Endothelial cell (in vitro differentiated cells): ENCODE data around the gene MS4A4A. TPM values are rescaled to one million over a fixed set of nuclear protein-coding genes. Genes with fewer than 3 reads are reported as not detected.
A peak's percentile ranks its signal among the peaks of the same experiment; 100 is the strongest.

Source experiments
- DNase-seq: peaks from one replicate; pipeline ENCODE4 v3.0.0; 2021; ENCODE audit warnings: low spot score
- H3K27ac Mint-ChIP-seq: one replicate; pipeline ENCODE4 v1.8.0; 2021; ENCODE audit warnings: mixed read lengths, inconsistent platforms; ENCODE audit not compliant: unreplicated experiment
- H3K27me3 Mint-ChIP-seq: one replicate; pipeline ENCODE4 v1.8.0; 2021; ENCODE audit warnings: mild to moderate bottlenecking, moderate library complexity, mixed read lengths, inconsistent platforms; ENCODE audit not compliant: unreplicated experiment
- H3K36me3 Mint-ChIP-seq: one replicate; pipeline ENCODE4 v1.8.0; 2021; ENCODE audit warnings: mild to moderate bottlenecking, low read depth, mixed read lengths, inconsistent platforms; ENCODE audit not compliant: unreplicated experiment
- H3K4me1 Mint-ChIP-seq: one replicate; pipeline ENCODE4 v1.8.0; 2021; ENCODE audit warnings: mild to moderate bottlenecking, mixed read lengths, inconsistent platforms; ENCODE audit not compliant: unreplicated experiment
- H3K4me3 Mint-ChIP-seq: one replicate; pipeline ENCODE4 v1.8.0; 2021; ENCODE audit warnings: mild to moderate bottlenecking, mixed read lengths, inconsistent platforms; ENCODE audit not compliant: unreplicated experiment
- H3K9me3 Mint-ChIP-seq: one replicate; pipeline ENCODE4 v1.8.0; 2021; ENCODE audit warnings: mixed read lengths, inconsistent platforms; ENCODE audit not compliant: unreplicated experiment
- CTCF ChIP-seq: fragments of 200-600 bp; sonication (generic); IDR thresholded peaks from one replicate; pipeline ENCODE4 v1.5.0; 2021; ENCODE audit warnings: antibody characterized with exemption; ENCODE audit not compliant: unreplicated experiment
- total RNA-seq: library from RNA; stranded (reverse); fragmentation: NEBNext Ultra II Directional; extraction: Animal tissue kit (Norgen Biotek cat#: 25700); gene quantifications from one replicate; pipeline ENCODE4 v1.2.1, GENCODE V29; 2021; ENCODE audit not compliant: unreplicated experiment

MS4A4A gene
- total RNA-seq, 1 donor from 2014 or later, result not detected

DNA sequence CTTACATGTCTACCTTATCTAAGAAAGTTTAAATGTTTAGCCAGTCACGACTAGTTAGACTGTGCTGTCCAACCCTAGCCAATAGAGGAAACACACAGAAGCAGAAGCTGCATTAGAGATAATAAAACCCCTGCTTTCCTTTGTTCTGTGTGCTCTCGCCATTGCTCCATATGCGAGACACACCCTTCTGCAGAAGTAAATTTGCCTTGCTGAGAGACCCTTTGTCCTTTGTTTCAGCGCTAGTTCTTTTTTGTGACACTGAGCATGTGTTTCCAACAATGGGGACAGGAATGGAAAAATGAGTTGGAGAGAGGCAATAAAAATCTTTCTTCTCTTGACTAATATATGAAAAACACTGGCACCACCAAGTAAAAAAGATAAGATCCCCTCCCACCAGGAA is 19.5 kb upstream of the MS4A4A start:
- DNase-seq, result no peak
- Mint-ChIP-seq H3K36me3 (no peaks in the 10 kb centered on the region), H3K9me3 (no peaks in the 10 kb centered on the region), H3K27ac (no peak overlapping the region), H3K4me1 (no peaks in the 10 kb centered on the region), H3K27me3 (peaks cover 3% of the 10 kb centered on the region), H3K4me3 (no peak overlapping the region)
- TF ChIP-seq CTCF, result no peak

GRCh38 chr11:60263402-60263801 is 17.1 kb upstream of the MS4A4A start:
- Mint-ChIP-seq H3K36me3 (no peaks in the 10 kb centered on the region), H3K4me1 (no peaks in the 10 kb centered on the region), H3K27ac (no peak overlapping the region), H3K4me3 (no peak overlapping the region), H3K9me3 (no peaks in the 10 kb centered on the region), H3K27me3 (peaks cover 3% of the 10 kb centered on the region)
- no peak for TF ChIP-seq CTCF
- no peak for DNase-seq

- H3K27me3 Mint-ChIP-seq, result peaks cover 5% of the 10 kb centered on the region
- H3K36me3 Mint-ChIP-seq, result no peaks in the 10 kb centered on the region
- H3K4me3 Mint-ChIP-seq, result no peak overlapping the region
- no peak for DNase-seq
- no peaks in the 10 kb centered on the region for H3K9me3 Mint-ChIP-seq
- no peak for TF ChIP-seq CTCF
- no peaks in the 10 kb centered on the region for H3K4me1 Mint-ChIP-seq
- no peak overlapping the region for H3K27ac Mint-ChIP-seq
Measured at GRCh38 chr11:60264644-60265043, 15.8 kb upstream of the MS4A4A start.

DNA sequence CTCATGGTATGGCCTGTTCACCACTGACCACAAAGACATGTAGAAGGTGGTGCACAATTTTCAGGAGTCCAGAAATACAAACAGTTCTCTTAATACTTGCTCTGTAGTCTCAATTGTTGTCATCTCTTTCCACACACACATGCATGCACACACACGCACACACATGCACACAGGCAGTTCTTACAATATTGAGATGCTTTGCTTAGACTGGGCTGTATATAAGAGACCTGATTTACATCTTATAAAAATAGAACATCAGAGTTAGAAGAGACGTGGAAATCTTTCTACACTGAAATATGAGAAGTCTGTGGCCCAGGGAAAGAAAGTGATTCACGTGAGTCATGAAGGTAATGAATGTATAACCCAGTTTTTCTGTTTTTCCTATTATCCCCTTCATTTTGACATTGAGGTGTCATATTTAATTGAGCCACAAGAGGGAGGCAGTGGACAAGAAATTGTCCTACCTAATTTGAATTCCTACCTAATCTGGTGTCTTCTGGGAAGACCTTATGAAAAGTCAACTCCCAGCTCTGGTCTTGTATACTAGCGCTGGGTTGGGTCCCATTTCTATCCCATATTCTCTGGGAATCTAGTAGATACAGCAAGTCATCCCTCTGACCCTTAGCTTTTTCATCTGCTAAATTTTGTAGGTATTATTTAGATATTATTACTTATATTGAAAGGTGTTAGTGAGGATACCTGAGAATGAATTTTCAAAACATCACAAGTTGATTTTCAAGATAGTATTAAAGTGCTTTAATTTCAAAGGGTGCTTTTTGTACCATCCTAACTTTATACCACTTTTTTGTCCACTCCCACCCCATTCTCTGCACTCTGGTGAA is 14.9 kb upstream of the MS4A4A start:
- Mint-ChIP-seq H3K27me3 (peaks cover 5% of the 10 kb centered on the region), H3K9me3 (no peaks in the 10 kb centered on the region), H3K4me1 (no peaks in the 10 kb centered on the region), H3K27ac (no peak overlapping the region), H3K4me3 (no peak overlapping the region), H3K36me3 (no peaks in the 10 kb centered on the region)
- peak; percentile 64 for DNase-seq
- TF ChIP-seq CTCF, result peak; percentile 95

DNA sequence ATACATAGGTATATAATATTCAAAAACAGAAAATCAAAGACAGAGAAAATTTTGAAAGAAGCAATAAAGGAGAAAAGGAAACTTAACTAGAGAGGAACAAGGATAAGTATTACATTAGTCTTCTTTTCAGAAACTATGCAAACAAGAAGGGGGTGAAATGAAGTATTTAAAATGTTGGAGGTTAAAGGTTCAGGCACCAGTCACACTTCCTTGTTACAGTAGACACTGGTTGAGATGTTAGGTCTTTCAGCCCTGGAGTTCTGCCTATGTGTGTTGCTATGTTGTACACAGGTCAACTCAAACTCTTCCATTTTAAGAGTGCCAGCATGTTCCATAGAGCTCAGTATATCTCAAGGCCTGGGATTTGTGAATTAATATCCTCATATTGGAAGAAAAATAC is 6.0 kb upstream of the MS4A4A start:
- Mint-ChIP-seq H3K4me3 (no peak overlapping the region), H3K4me1 (no peaks in the 10 kb centered on the region), H3K27ac (no peak overlapping the region), H3K9me3 (no peaks in the 10 kb centered on the region), H3K36me3 (no peaks in the 10 kb centered on the region), H3K27me3 (no peaks in the 10 kb centered on the region)
- no peak for DNase-seq
- TF ChIP-seq CTCF, result no peak
